Sigmoid colon (tissue), 7 donors: ENCODE data around the gene RNH1. TPM values are rescaled to one million over a fixed set of nuclear protein-coding genes. Genes with fewer than 3 reads are reported as not detected.

ENCODE experiments used
- DNase-seq: peaks from one replicate; pipeline ENCODE4 v3.0.0-alpha.2; 2019
- H3K27ac ChIP-seq, 4 donors: fragments of 200-600 bp; sonication (generic); one replicate each; pipeline ENCODE4 v1.5.1; 2016 to 2019; ENCODE audit warnings: mild to moderate bottlenecking in 1 of 4
- H3K27me3 ChIP-seq, 3 donors: fragments of 200-600 bp; sonication (generic); one replicate each; pipeline ENCODE4 v1.5.1; 2019; ENCODE audit warnings: mild to moderate bottlenecking in 1 of 3
- H3K36me3 ChIP-seq, 4 donors: fragments of 200-600 bp; sonication (generic); one replicate each; pipeline ENCODE4 v1.5.1; 2016 to 2019
- H3K4me1 ChIP-seq, 4 donors: fragments of 200-600 bp; sonication (generic); one replicate each; pipeline ENCODE4 v1.5.1; 2017 to 2019
- H3K4me3 ChIP-seq, 4 donors: fragments of 200-600 bp; sonication (generic); one replicate each; pipeline ENCODE4 v1.5.1; 2017 to 2019; ENCODE audit warnings: mild to moderate bottlenecking in 2 of 4, moderate library complexity in 1 of 4
- H3K9me3 ChIP-seq, 4 donors: fragments of 200-600 bp in 3 of 4; sonication (generic) in 3 of 4; one replicate each; pipeline versions ENCODE4 v1.5.1 to v1.6.1; 2013 to 2019
- CTCF ChIP-seq, 4 experiments: fragments of 450-650 bp in 3 of 4; fragments of 200-600 bp in 1 of 4; IDR thresholded peaks; one replicate each; pipeline ENCODE4 v1.5.1; 2016 to 2019; ENCODE audit warnings: antibody characterized with exemption in 4 of 4, mild to moderate bottlenecking in 3 of 4, moderate library complexity in 2 of 4
- EP300 ChIP-seq, 4 donors: sonication (generic); formaldehyde crosslinking; IDR thresholded peaks; one replicate each; pipeline ENCODE4 v1.6.1; 2017; ENCODE audit warnings: antibody characterized with exemption in 4 of 4
- POLR2A ChIP-seq, 2 donors: fragments of 450-650 bp; IDR thresholded peaks; one replicate each; pipeline ENCODE4 v1.6.1; 2016; ENCODE audit warnings: antibody characterized with exemption in 2 of 2, mild to moderate bottlenecking in 2 of 2, moderate library complexity in 2 of 2
- POLR2AphosphoS5 ChIP-seq, 4 donors: sonication (generic); formaldehyde crosslinking; IDR thresholded peaks; one replicate each; pipeline ENCODE4 v1.6.1; 2017; ENCODE audit warnings: antibody characterized with exemption in 4 of 4
- WGBS, 2 donors: extraction: QIAGEN DNeasy Blood & Tissue Kit; methylation state at CpG; one replicate each; pipeline ENCODE4 v1.1.7; 2013; 5-methylcytosine and 5-hydroxymethylcytosine counted together
- intact Hi-C: fragments of 100-400 bp; cut with DNase I; formaldehyde crosslinking; loops from one replicate; pipeline ENCODE4 v1.15.1; 2023
- polyA plus RNA-seq, 3 donors: library from polyadenylated mRNA; stranded (reverse); fragments of 200-250 nt; gene quantifications; one replicate each; pipeline ENCODE4 v1.2.3, GENCODE V29; 2013
- total RNA-seq, 4 donors: library from RNA; depleted of rRNA; stranded (reverse); fragments of >200 nt; gene quantifications; one replicate each; pipeline ENCODE4 v1.1.0, GENCODE V29; 2016
- donor health status: healthy with polysubstance abuse.
- donor health status: Bipolar disorder and iron deficiency.
- donor health status: healthy.

The RNH1 gene
- total and polyA plus RNA-seq, 7 donors = 101 to 210 (median 150) TPM

- Histone ChIP-seq H3K27ac (no peak overlapping the region), H3K9me3 (no peaks in the 10 kb centered on the region), H3K4me3 (no peak overlapping the region), H3K36me3 (peaks cover 0 to 8% (median 4%) of the 10 kb centered on the region in 4 donors), H3K27me3 (no peaks in the 10 kb centered on the region), H3K4me1 (no peaks in the 10 kb centered on the region)
- DNase-seq = no peak
- TF ChIP-seq CTCF (IDR thresholded peaks at IDR 0.05) (no peak), POLR2AphosphoS5 (IDR thresholded peaks at IDR 0.05) (no peak), POLR2A (IDR thresholded peaks at IDR 0.05) (no peak), EP300 (IDR thresholded peaks at IDR 0.05) (no peak)
- intact Hi-C loops = no loop called here
- WGBS, 2 donors = 98% methylated on average over 38 of the region's 38 CpGs
Observed at GRCh38 chr11:484616-485015, 22.4 kb downstream of the RNH1 start.

- WGBS, 2 donors = 92 to 97% methylated on average over 13 of the region's 13 CpGs
Observed at GRCh38 chr11:479311-479710, 27.7 kb downstream of the RNH1 start.

GRCh38 chr11:477052-477715 lies 29.9 kb downstream of the RNH1 start:
- Histone ChIP-seq H3K36me3 (peaks cover 0 to 6% (median 0%) of the 10 kb centered on the region in 4 donors), H3K9me3 (no peaks in the 10 kb centered on the region), H3K27ac (no peak overlapping the region), H3K4me1 (no peaks in the 10 kb centered on the region), H3K4me3 (no peak overlapping the region), H3K27me3 (no peaks in the 10 kb centered on the region)
- no peak for TF ChIP-seq EP300 (IDR thresholded peaks at IDR 0.05)
- TF ChIP-seq POLR2AphosphoS5 (IDR thresholded peaks at IDR 0.05) = no peak
- TF ChIP-seq CTCF (IDR thresholded peaks at IDR 0.05) = no peak
- TF ChIP-seq POLR2A (IDR thresholded peaks at IDR 0.05) = no peak
- intact Hi-C loops = no loop called here
- 88 to 93% methylated on average over 16 of the region's 16 CpGs for WGBS, 2 donors
- no peak for DNase-seq

More at GRCh38 chr11:479311-479710, 27.7 kb downstream of the RNH1 start:
- H3K27ac ChIP-seq = no peak overlapping the region
- TF ChIP-seq POLR2AphosphoS5 (IDR thresholded peaks at IDR 0.05) (no peak), CTCF (IDR thresholded peaks at IDR 0.05) (no peak), EP300 (IDR thresholded peaks at IDR 0.05) (no peak), POLR2A (IDR thresholded peaks at IDR 0.05) (no peak)
- H3K27me3 ChIP-seq = no peaks in the 10 kb centered on the region
- intact Hi-C loops = no loop called here
- H3K4me1 ChIP-seq = no peaks in the 10 kb centered on the region
- H3K36me3 ChIP-seq = peaks cover 0 to 6% (median 0%) of the 10 kb centered on the region in 4 donors
- no peak for DNase-seq
- no peaks in the 10 kb centered on the region for H3K9me3 ChIP-seq
- no peak overlapping the region for H3K4me3 ChIP-seq

- intact Hi-C loops = no loop called here
- WGBS, 2 donors = 96% methylated on average over 15 of the region's 15 CpGs
- Histone ChIP-seq H3K9me3 (no peaks in the 10 kb centered on the region), H3K27me3 (no peaks in the 10 kb centered on the region), H3K36me3 (peaks cover 0 to 6% (median 0%) of the 10 kb centered on the region in 4 donors), H3K27ac (no peak overlapping the region), H3K4me1 (no peaks in the 10 kb centered on the region), H3K4me3 (no peak overlapping the region)
- no peak for TF ChIP-seq POLR2A (IDR thresholded peaks at IDR 0.05)
- no peak for TF ChIP-seq POLR2AphosphoS5 (IDR thresholded peaks at IDR 0.05)
- no peak for TF ChIP-seq CTCF (IDR thresholded peaks at IDR 0.05)
- no peak for TF ChIP-seq EP300 (IDR thresholded peaks at IDR 0.05)
- DNase-seq = no peak
Observed at GRCh38 chr11:476416-476815, 30.6 kb downstream of the RNH1 start.

GRCh38 chr11:475941-476340 lies 31.1 kb downstream of the RNH1 start:
- intact Hi-C loops = no loop called here
- no peaks in the 10 kb centered on the region for H3K27me3 ChIP-seq
- no peak for DNase-seq
- no peaks in the 10 kb centered on the region for H3K9me3 ChIP-seq
- peaks cover 0 to 6% (median 0%) of the 10 kb centered on the region in 4 donors for H3K36me3 ChIP-seq
- no peak for TF ChIP-seq POLR2A (IDR thresholded peaks at IDR 0.05)
- no peak for TF ChIP-seq POLR2AphosphoS5 (IDR thresholded peaks at IDR 0.05)
- H3K4me1 ChIP-seq = no peaks in the 10 kb centered on the region
- WGBS, 2 donors = 96 to 97% methylated on average over 9 of the region's 9 CpGs
- no peak overlapping the region for H3K27ac ChIP-seq
- no peak overlapping the region for H3K4me3 ChIP-seq
